Caco-2 (cell line): Measurements from ENCODE around the gene HRG. TPM values are rescaled to one million over a fixed set of nuclear protein-coding genes. Genes with fewer than 3 reads are reported as not detected.

Experiments
- BruUV-seq: library from RNA; stranded (reverse); fragments of 400-500 nt; replicated peaks from 2 replicates; lab custom pipeline; 2021; lab: Mats Ljungman, UMichigan
- CTCF ChIA-PET: fragments of 300-600 bp; sonication (Branson Sonifier 250); formaldehyde crosslinking; loops from one replicate; lab custom pipeline; 2022; ENCODE audit warnings: antibody characterized with exemption; lab: Charles Lee
- POLR2A ChIA-PET: fragments of 300-600 bp; sonication (Branson Sonifier 250); formaldehyde crosslinking; loops from one replicate; lab custom pipeline; 2022; ENCODE audit warnings: antibody characterized with exemption; lab: Charles Lee
- DNase-seq, 2 experiments: peaks; one replicate each; pipeline versions ENCODE4 v3.0.0 to v3.0.0-alpha.2; 2020 to 2022
- H3K27me3 ChIP-seq: replicated peaks from 2 replicates; pipeline ENCODE4 v1.6.0; 2011; ENCODE audit warnings: low read length; ENCODE audit not compliant: control insufficient read depth, insufficient read depth
- H3K36me3 ChIP-seq: 2 replicates; pipeline ENCODE4 v1.5.1; 2011; ENCODE audit warnings: low read length; ENCODE audit not compliant: control insufficient read depth, insufficient read depth
- H3K4me1 ChIP-seq: fragments of 250-450 bp; sonication (Bioruptor Pico); 2 replicates; pipeline ENCODE4 v1.5.1; 2020; ENCODE audit warnings: mild to moderate bottlenecking
- H3K4me3 ChIP-seq: 2 replicates; pipeline ENCODE4 v1.5.1; 2011; ENCODE audit warnings: low read depth, mild to moderate bottlenecking, control low read depth, low read length
- H3K9me3 ChIP-seq: fragments of 250-450 bp; sonication (Bioruptor Pico); 2 replicates; pipeline ENCODE4 v1.5.1; 2020; ENCODE audit warnings: mild to moderate bottlenecking, moderate library complexity
- H3K27ac Mint-ChIP-seq: one replicate; pipeline ENCODE4 v1.8.0; 2022; ENCODE audit warnings: mixed read lengths; ENCODE audit not compliant: unreplicated experiment
- H3K27me3 Mint-ChIP-seq: one replicate; pipeline ENCODE4 v1.8.0; 2022; ENCODE audit warnings: mixed read lengths; ENCODE audit not compliant: insufficient read depth, unreplicated experiment
- H3K36me3 Mint-ChIP-seq: one replicate; pipeline ENCODE4 v1.8.0; 2022; ENCODE audit warnings: mild to moderate bottlenecking, mixed read lengths; ENCODE audit not compliant: insufficient read depth, unreplicated experiment
- H3K4me1 Mint-ChIP-seq: one replicate; pipeline ENCODE4 v1.8.0; 2022; ENCODE audit warnings: low read depth, mixed read lengths; ENCODE audit not compliant: unreplicated experiment
- H3K4me3 Mint-ChIP-seq: one replicate; pipeline ENCODE4 v1.8.0; 2022; ENCODE audit warnings: mild to moderate bottlenecking, moderate library complexity, mixed read lengths; ENCODE audit not compliant: unreplicated experiment
- H3K9me3 Mint-ChIP-seq: one replicate; pipeline ENCODE4 v1.8.0; 2022; ENCODE audit warnings: mixed read lengths; ENCODE audit not compliant: unreplicated experiment
- intact Hi-C: fragments of 100-400 bp; cut with micrococcal nuclease; formaldehyde crosslinking; loops from one replicate; pipeline ENCODE4 v1.10.0; 2022; ENCODE audit not compliant: unreplicated experiment
- total RNA-seq: library from RNA; stranded (reverse); gene quantifications from 2 replicates; pipeline ENCODE4 v1.2.3, GENCODE V29; 2022
- TF ChIP-seq, protein P1 (sequence below), 2 experiments: fragments of 200-600 bp in 1 of 2; IDR thresholded peaks; 1 replicate in 1 of 2; 2 replicates in 1 of 2; pipeline versions ENCODE4 v1.5.1 to v1.8.0; 2011 to 2022; ENCODE audit warnings: antibody characterized with exemption in 1 of 2, control low read depth in 1 of 2, inconsistent platforms in 1 of 2, low read depth in 1 of 2, low read length in 1 of 2, mild to moderate bottlenecking in 1 of 2, moderate library complexity in 1 of 2; ENCODE audit not compliant: insufficient read depth in 1 of 2, severe bottlenecking in 1 of 2, unreplicated experiment in 1 of 2

HRG gene
- total RNA-seq, 1 experiment from 2014 or later: not detected

DNA sequence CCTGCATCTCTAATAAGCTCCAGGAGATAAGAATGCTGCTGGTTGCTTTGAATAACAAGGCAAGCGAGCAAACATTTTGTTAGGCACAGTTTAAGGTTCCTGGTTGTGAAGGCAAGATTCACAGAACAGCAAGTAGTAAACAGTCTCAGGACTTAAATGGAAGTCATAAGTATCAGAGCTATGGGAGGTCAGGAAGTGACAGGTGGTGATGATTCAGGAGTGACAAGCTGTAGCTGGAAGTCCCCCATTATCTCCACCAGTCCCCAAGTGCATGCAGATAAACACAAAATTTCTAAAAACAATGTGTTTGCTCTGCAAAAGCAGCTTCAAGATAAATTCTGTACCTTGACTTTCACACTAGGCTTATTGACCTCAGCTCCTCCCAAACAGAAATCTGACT is 22.3 kb upstream of the HRG start:
- no TSS peak for BruUV-seq
- Histone ChIP-seq H3K27me3 (no peaks in the 10 kb centered on the region), H3K4me3 (no peak overlapping the region), H3K9me3 (no peaks in the 10 kb centered on the region), H3K4me1 (no peaks in the 10 kb centered on the region), H3K36me3 (no peaks in the 10 kb centered on the region; the same call in 1 of the 2 replicates)
- Mint-ChIP-seq H3K27me3 (no peaks in the 10 kb centered on the region), H3K9me3 (no peaks in the 10 kb centered on the region), H3K27ac (no peak overlapping the region), H3K4me1 (no peaks in the 10 kb centered on the region), H3K4me3 (no peak overlapping the region), H3K36me3 (no peaks in the 10 kb centered on the region)
- TF ChIP-seq, protein P1, sequence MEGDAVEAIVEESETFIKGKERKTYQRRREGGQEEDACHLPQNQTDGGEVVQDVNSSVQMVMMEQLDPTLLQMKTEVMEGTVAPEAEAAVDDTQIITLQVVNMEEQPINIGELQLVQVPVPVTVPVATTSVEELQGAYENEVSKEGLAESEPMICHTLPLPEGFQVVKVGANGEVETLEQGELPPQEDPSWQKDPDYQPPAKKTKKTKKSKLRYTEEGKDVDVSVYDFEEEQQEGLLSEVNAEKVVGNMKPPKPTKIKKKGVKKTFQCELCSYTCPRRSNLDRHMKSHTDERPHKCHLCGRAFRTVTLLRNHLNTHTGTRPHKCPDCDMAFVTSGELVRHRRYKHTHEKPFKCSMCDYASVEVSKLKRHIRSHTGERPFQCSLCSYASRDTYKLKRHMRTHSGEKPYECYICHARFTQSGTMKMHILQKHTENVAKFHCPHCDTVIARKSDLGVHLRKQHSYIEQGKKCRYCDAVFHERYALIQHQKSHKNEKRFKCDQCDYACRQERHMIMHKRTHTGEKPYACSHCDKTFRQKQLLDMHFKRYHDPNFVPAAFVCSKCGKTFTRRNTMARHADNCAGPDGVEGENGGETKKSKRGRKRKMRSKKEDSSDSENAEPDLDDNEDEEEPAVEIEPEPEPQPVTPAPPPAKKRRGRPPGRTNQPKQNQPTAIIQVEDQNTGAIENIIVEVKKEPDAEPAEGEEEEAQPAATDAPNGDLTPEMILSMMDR (IDR thresholded peaks at IDR 0.05; ENCODE audit: insufficient read depth in 1 of 2, low read depth in 1 of 2, low read length in 1 of 2, severe bottlenecking in 1 of 2, unreplicated experiment in 1 of 2): no peak
- intact Hi-C loops: no loop called here
- POLR2A ChIA-PET: no interaction called here
- CTCF ChIA-PET: no interaction called here
- DNase-seq: no peak

DNA sequence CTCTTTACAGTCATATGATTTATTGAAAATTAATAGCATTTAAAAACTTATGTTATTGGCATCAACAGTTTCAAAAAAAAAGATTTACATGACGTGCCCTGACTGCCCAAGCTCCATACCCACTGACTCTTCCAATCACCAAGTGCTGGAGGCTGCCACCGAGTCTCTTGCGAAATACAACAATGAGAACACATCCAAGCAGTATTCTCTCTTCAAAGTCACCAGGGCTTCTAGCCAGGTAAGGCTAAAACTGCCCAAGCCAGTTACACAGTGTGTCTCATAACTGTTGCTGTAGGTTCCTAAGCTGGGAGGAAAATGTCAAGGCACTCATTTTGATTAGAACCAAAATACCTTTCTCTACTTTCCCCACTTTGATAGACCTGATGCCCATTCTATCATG is 21.1 kb upstream of the HRG start:
- Mint-ChIP-seq H3K36me3 (no peaks in the 10 kb centered on the region), H3K9me3 (no peaks in the 10 kb centered on the region), H3K27me3 (no peaks in the 10 kb centered on the region), H3K27ac (no peak overlapping the region), H3K4me3 (no peak overlapping the region), H3K4me1 (no peaks in the 10 kb centered on the region)
- Histone ChIP-seq H3K4me3 (no peak overlapping the region), H3K4me1 (no peaks in the 10 kb centered on the region), H3K36me3 (no peaks in the 10 kb centered on the region; the same call in 1 of the 2 replicates), H3K27me3 (no peaks in the 10 kb centered on the region), H3K9me3 (no peaks in the 10 kb centered on the region)
- ChIA-PET CTCF (no interaction called here), POLR2A (no interaction called here)
- DNase-seq: peak; percentile 21 to 40
- BruUV-seq: no TSS peak
- TF ChIP-seq, protein P1 (IDR thresholded peaks at IDR 0.05; ENCODE audit: insufficient read depth in 1 of 2, low read depth in 1 of 2, low read length in 1 of 2, severe bottlenecking in 1 of 2, unreplicated experiment in 1 of 2): no peak
- intact Hi-C loops: no loop called here

DNA sequence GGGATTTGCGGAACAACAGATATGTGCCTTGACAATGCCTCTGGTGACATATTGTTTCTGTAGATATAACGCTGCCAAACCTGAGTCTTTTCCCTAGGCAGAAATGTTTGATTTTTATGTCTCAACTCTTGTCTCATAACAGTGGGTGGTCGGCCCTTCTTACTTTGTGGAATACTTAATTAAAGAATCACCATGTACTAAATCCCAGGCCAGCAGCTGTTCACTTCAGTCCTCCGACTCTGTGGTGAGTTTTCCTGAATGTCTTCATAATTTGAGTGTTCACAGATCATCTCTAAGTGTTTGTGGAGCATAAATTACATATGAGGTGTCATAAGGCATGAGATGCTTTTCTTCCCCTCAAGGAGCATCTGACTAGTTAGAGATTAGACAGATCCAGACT is 19.7 kb upstream of the HRG start:
- H3K27ac Mint-ChIP-seq: no peak overlapping the region
- CTCF ChIA-PET: no interaction called here
- no peaks in the 10 kb centered on the region for H3K36me3 Mint-ChIP-seq
- no peaks in the 10 kb centered on the region for H3K27me3 ChIP-seq
- no peaks in the 10 kb centered on the region for H3K27me3 Mint-ChIP-seq
- POLR2A ChIA-PET: no interaction called here
- H3K4me3 ChIP-seq: no peak overlapping the region
- H3K36me3 ChIP-seq: no peaks in the 10 kb centered on the region
- H3K9me3 Mint-ChIP-seq: no peaks in the 10 kb centered on the region
- no peak for DNase-seq
- no peaks in the 10 kb centered on the region for H3K9me3 ChIP-seq
- intact Hi-C loops: no loop called here
- TF ChIP-seq, protein P1 (IDR thresholded peaks at IDR 0.05; ENCODE audit: insufficient read depth in 1 of 2, low read depth in 1 of 2, low read length in 1 of 2, severe bottlenecking in 1 of 2, unreplicated experiment in 1 of 2): no peak
- no TSS peak for BruUV-seq
- no peaks in the 10 kb centered on the region for H3K4me1 ChIP-seq
- H3K4me1 Mint-ChIP-seq: no peaks in the 10 kb centered on the region
- H3K4me3 Mint-ChIP-seq: no peak overlapping the region
